K562 (cell line): Measurements from ENCODE around the gene MCL1. TPM values are rescaled to one million over a fixed set of nuclear protein-coding genes. Genes with fewer than 3 reads are reported as not detected.

Experiments
- ATAC-seq: fragments of 200-7000 bp; cut with Tn5 transposase; 3 replicates; pipeline ENCODE4 v1.9.1; 2020; ENCODE audit warnings: moderate library complexity
- BruUV-seq: library from RNA; stranded (reverse); fragments of 400-500 nt; replicated peaks from 2 replicates; lab custom pipeline; 2021; lab: Mats Ljungman, UMichigan
- CTCF ChIA-PET: fragments of 300-600 bp; formaldehyde crosslinking; extraction: SDS; loops from one replicate; lab custom pipeline; 2021; ENCODE audit warnings: low intra/inter-chr PET ratio; lab: Yijun Ruan, JAX
- POLR2A ChIA-PET: fragments of 300-600, 350-650 bp; sonication (Branson Sonifier 250); formaldehyde crosslinking; extraction: SDS; loops from one replicate; lab custom pipeline; 2021; ENCODE audit warnings: antibody characterized with exemption, inconsistent platforms; lab: Yijun Ruan, JAX
- DNase-seq, 4 experiments: peaks; one replicate each; pipeline versions ENCODE4 v3.0.0 to v3.0.0-alpha.2; 2011 to 2018; ENCODE audit warnings: low spot score in 3 of 4, mixed read lengths in 3 of 4; ENCODE audit errors: extremely low read depth in 1 of 4
- FAIRE-seq: peaks from 2 replicates; lab custom pipeline; 2011; peaks lifted over from hg19 to GRCh38; lab: Jason Lieb, UNC
- H2AFZ ChIP-seq: 2 replicates; pipeline ENCODE4 v1.6.0; 2011; ENCODE audit warnings: low read depth, low read length, control low read depth, inconsistent platforms
- H3K27ac ChIP-seq: fragments of 200-600 bp; 3 replicates; pipeline ENCODE4 v1.8.0; 2011; ENCODE audit warnings: low read depth, mild to moderate bottlenecking, control low read depth, inconsistent platforms, low read length, moderate library complexity, mixed read lengths; ENCODE audit errors: extremely low read depth
- H3K27me3 ChIP-seq, 2 experiments: fragments of 300-600 bp in 1 of 2; 2 replicates in 1 of 2; 3 replicates in 1 of 2; pipeline versions ENCODE4 v1.6.0 to v1.8.0; 2011; ENCODE audit warnings: inconsistent platforms in 2 of 2, low read length in 2 of 2, mild to moderate bottlenecking in 1 of 2, mixed read lengths in 1 of 2, moderate library complexity in 1 of 2; ENCODE audit not compliant: control insufficient read depth in 2 of 2, insufficient read depth in 2 of 2
- H3K36me3 ChIP-seq: fragments of 300-600 bp; 3 replicates; pipeline ENCODE4 v1.8.0; 2011; ENCODE audit warnings: mild to moderate bottlenecking, low read length, inconsistent platforms; ENCODE audit not compliant: control insufficient read depth, insufficient read depth
- H3K4me1 ChIP-seq, 2 experiments: fragments of 200-600 bp in 1 of 2; replicated peaks in 1 of 2; 2 replicates in 1 of 2; 3 replicates in 1 of 2; pipeline versions ENCODE4 v1.5.1 to v1.8.0; 2011; ENCODE audit warnings: inconsistent platforms in 2 of 2, low read length in 2 of 2, mild to moderate bottlenecking in 1 of 2, mixed read lengths in 1 of 2, moderate library complexity in 1 of 2; ENCODE audit not compliant: control insufficient read depth in 2 of 2, insufficient read depth in 2 of 2
- H3K4me2 ChIP-seq: 2 replicates; pipeline ENCODE4 v1.6.1; 2011; ENCODE audit warnings: low read length, control low read depth, inconsistent platforms, mixed read lengths; ENCODE audit not compliant: insufficient read depth
- H3K4me3 ChIP-seq: fragments of 200-600 bp; sonication (generic), shearing (Covaris generic); 2 replicates; pipeline ENCODE4 v1.5.1; 2016; ENCODE audit warnings: control low read depth, inconsistent platforms
- H3K79me2 ChIP-seq: fragments of 200-600 bp; 3 replicates; pipeline ENCODE4 v1.8.0; 2011; ENCODE audit warnings: low read length, inconsistent platforms; ENCODE audit not compliant: control insufficient read depth, insufficient read depth
- H3K9ac ChIP-seq, 2 experiments: 2 replicates each; pipeline versions ENCODE4 v1.6.0 to v1.6.1; 2011; ENCODE audit warnings: low read depth in 2 of 2, low read length in 2 of 2, control low read depth in 1 of 2, inconsistent platforms in 1 of 2, mild to moderate bottlenecking in 1 of 2, mixed read lengths in 1 of 2; ENCODE audit not compliant: insufficient read depth in 1 of 2
- H3K9me1 ChIP-seq: one replicate; pipeline ENCODE4 v1.6.0; 2011; ENCODE audit warnings: inconsistent platforms, mild to moderate bottlenecking, low read length, moderate library complexity; ENCODE audit not compliant: control insufficient read depth, insufficient read depth
- H3K9me3 ChIP-seq: replicated peaks from 2 replicates; pipeline ENCODE4 v1.5.1; 2011; ENCODE audit warnings: low read depth, low read length, inconsistent platforms; ENCODE audit not compliant: control insufficient read depth, insufficient read depth
- H4K20me1 ChIP-seq: replicated peaks from 2 replicates; pipeline ENCODE4 v1.6.1; 2011; ENCODE audit warnings: low read length, inconsistent platforms, mixed read lengths; ENCODE audit not compliant: control insufficient read depth, insufficient read depth
- CHD1 ChIP-seq: fragments of 200-600 bp; sonication (generic); IDR thresholded peaks from one replicate; pipeline ENCODE4 v1.6.1; 2012; ENCODE audit warnings: mild to moderate bottlenecking, moderate library complexity, low read length, inconsistent platforms
- ETV1 ChIP-seq: fragments of 450-650 bp; conservative IDR thresholded peaks from 2 replicates; pipeline ENCODE4 v1.6.1; 2016; ENCODE audit warnings: missing genetic modification characterization, control low read depth, low read depth, missing compliant biosample characterization
- GATA2 ChIP-seq: sonication (generic); formaldehyde crosslinking; IDR thresholded peaks from 2 replicates; pipeline ENCODE4 v1.4.0; 2020; ENCODE audit warnings: mild to moderate bottlenecking, missing genetic modification reagents
- RBM17 ChIP-seq: fragments of 200-400 bp; formaldehyde crosslinking; IDR thresholded peaks from 2 replicates; pipeline ENCODE4 v1.6.1; 2017; ENCODE audit warnings: low read depth, mild to moderate bottlenecking, low read length, borderline replicate concordance
- TCF7L2 ChIP-seq: fragments of 150-350 bp; IDR thresholded peaks from 2 replicates; pipeline ENCODE4 v1.6.1; 2016; ENCODE audit warnings: low read depth, mild to moderate bottlenecking, low read length, moderate library complexity
- ZFPM2 ChIP-seq: fragments of 250-450 bp; sonication (Bioruptor Pico); IDR thresholded peaks from 2 replicates; pipeline ENCODE4 v1.5.1; 2022; ENCODE audit warnings: mild to moderate bottlenecking
- ZNF282 ChIP-seq: sonication (generic); formaldehyde crosslinking; IDR thresholded peaks from 2 replicates; pipeline ENCODE4 v1.8.1; 2023; ENCODE audit warnings: missing genetic modification reagents
- ZNF551 ChIP-seq: fragments of 250-450 bp; sonication (Bioruptor Pico); IDR thresholded peaks from 2 replicates; pipeline ENCODE4 v1.5.0; 2021; ENCODE audit warnings: mild to moderate bottlenecking, moderate library complexity
- ZNF584 ChIP-seq: fragments of 200-800 bp; sonication (Bioruptor generic); IDR thresholded peaks from 2 replicates; pipeline ENCODE4 v1.6.1; 2016; ENCODE audit warnings: low read depth, mild to moderate bottlenecking, missing genetic modification characterization, missing compliant biosample characterization
- ZSCAN29 ChIP-seq: fragments of 450-650 bp; IDR thresholded peaks from 2 replicates; pipeline ENCODE4 v1.6.1; 2017
- WGBS: fragments of 100-300 bp; shearing (Covaris generic); methylation state at CpG from one replicate; pipeline ENCODE4 v1.1.6; 2016; ENCODE audit warnings: low coverage, mixed read lengths; ENCODE audit not compliant: insufficient coverage; ENCODE audit errors: missing lambda C conversion rate; 5-methylcytosine and 5-hydroxymethylcytosine counted together
- in situ Hi-C: fragments of 300-500 bp; cut with MboI; formaldehyde crosslinking; loops from 4 replicates; pipeline ENCODE4 v1.15.0; 2018; ENCODE audit warnings: inconsistent platforms, mixed read lengths
- intact Hi-C: fragments of 100-400 bp; cut with micrococcal nuclease; formaldehyde crosslinking; loops from 2 replicates; pipeline ENCODE4 v1.14.2; 2022
- polyA plus RNA-seq, 8 experiments: library from polyadenylated mRNA; depleted of rRNA in 4 of 8; stranded (reverse) in 5 of 8; unstranded in 3 of 8; fragments of >200 nt; fragmentation: Nextera tagmentation in 2 of 8; fragmentation: Illumina TruSeq in 1 of 8; extraction: Ambion mirVana in 2 of 8; extraction: Trizol in 1 of 8; gene quantifications; 2 replicates each; pipeline versions ENCODE4 v1.2.1 to v1.2.3, GENCODE V29; 2011 to 2014; ENCODE audit warnings: inconsistent platforms in 1 of 8, missing spikeins in 1 of 8
- total RNA-seq, 7 experiments: library from RNA; depleted of rRNA in 6 of 7; stranded (reverse); fragments of >200 nt in 6 of 7; fragmentation: Illumina TruSeq in 2 of 7; extraction: Trizol in 2 of 7; gene quantifications; 2 replicates each; pipeline versions ENCODE4 v1.2.1 to v1.2.3, GENCODE V29; 2011 to 2021; ENCODE audit warnings: low replicate concordance in 1 of 7
- TF ChIP-seq, protein P1 (sequence below): fragments of 450-650 bp; IDR thresholded peaks from 2 replicates; pipeline ENCODE4 v1.6.1; 2016; ENCODE audit warnings: low read depth
- TF ChIP-seq, protein P2 (sequence below), 3 experiments: fragments of 200-800 bp in 1 of 3; sonication (Bioruptor generic) in 1 of 3; sonication (generic) in 1 of 3; formaldehyde crosslinking in 1 of 3; IDR thresholded peaks; 2 replicates each; pipeline versions ENCODE4 v1.6.1 to v1.8.0; 2016 to 2022; ENCODE audit warnings: mild to moderate bottlenecking in 2 of 3, missing compliant biosample characterization in 2 of 3, missing genetic modification characterization in 2 of 3, missing genetic modification reagents in 1 of 3

MCL1 gene
- total and polyA plus RNA-seq, 9 of the 15 experiments (the other 6 are each of a cell fraction or from before 2014, with no cell fraction given), result 27.1 to 224 (median 138) TPM

DNA sequence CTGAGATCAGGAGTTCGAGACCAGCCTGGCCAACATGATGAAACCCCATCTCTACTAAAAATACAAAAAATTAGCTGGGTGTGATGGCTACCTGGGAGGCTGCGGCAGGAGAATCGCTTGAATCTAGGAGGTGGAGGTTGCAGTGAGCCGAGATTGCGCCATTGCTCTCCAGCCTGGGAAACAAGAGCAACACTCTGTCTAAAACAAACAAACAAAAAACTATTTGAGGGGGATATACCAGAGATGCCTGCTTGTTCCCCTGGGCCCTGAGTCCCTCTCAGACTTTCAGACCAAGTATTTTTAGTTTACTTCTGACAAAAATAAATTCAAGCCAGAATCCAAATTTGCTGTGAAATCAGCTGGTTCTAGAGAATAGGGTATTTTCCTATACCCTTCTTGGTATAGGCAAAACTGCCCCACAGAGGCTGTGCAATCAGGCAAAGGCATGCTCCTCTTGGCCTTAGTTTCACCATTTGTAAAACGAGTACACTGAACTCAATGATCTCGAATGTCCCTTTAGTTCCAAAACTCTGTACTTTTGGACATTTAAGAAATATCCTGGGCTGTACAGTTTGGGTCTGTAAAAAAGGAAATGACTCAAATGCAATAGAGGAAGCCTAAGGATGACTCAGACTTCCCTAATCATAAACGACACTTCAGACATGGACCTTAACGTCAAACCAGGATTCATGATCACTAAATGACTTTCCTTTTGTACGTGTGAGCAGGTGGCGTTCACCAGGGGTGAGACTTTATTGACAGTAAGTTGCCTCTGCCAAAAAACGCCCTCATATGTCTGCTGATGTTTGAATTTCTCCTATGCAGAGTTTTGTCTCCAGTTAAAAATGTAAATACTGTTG is 33.9 kb upstream of the MCL1 start:
- WGBS, result 35% methylated on average over 12 of the region's 12 CpGs
- H3K4me3 ChIP-seq, result no peak overlapping the region
- in situ Hi-C loops (no loop called here), intact Hi-C loops (loop anchor here (10.0 kb wide), 1 partner anchor 362 kb away; the partner anchor contains the start of gene CERS2)
- no peaks in the 10 kb centered on the region for H3K27me3 ChIP-seq
- BruUV-seq, result TSS peak; percentile 26
- peak; percentile 26 to 87 (median 49) for DNase-seq
- peak overlapping the region in 1 of 2 experiments; percentile 69; a peak in 2 of 4 replicates for H3K9ac ChIP-seq
- H3K9me1 ChIP-seq, result no peaks in the 10 kb centered on the region
- peak overlapping the region; percentile 94 for H3K27ac ChIP-seq
- H3K9me3 ChIP-seq, result no peaks in the 10 kb centered on the region
- ATAC-seq, result peak; percentile 79
- H3K79me2 ChIP-seq, result peaks cover 16% of the 10 kb centered on the region; the same call in 2 of the 3 replicates
- ChIA-PET CTCF (no interaction called here), POLR2A (interaction anchor here (0.8 to 3.1 kb wide), 5 partner anchors 8 to 43 kb away, joined by 3 to 22 read pairs (median 7); partner anchors contain the start of genes ENSA and MCL1)
- peak overlapping the region; percentile 56; the same call in 1 of the 2 replicates for H3K4me2 ChIP-seq
- H2AFZ ChIP-seq, result no peak overlapping the region; the same call in 1 of the 2 replicates
- H3K4me1 ChIP-seq, result peaks cover 26 to 44% of the 10 kb centered on the region in 2 experiments
- no peaks in the 10 kb centered on the region for H4K20me1 ChIP-seq
- peaks cover 41% of the 10 kb centered on the region for H3K36me3 ChIP-seq
- peak; percentile 96 for FAIRE-seq
- TF ChIP-seq TCF7L2 (no peak), GATA2 (CRISPR knock-in tag) (no peak), RBM17 (no peak), ZNF584 (peak; percentile 95), ETV1 (tag) (peak; percentile 85), ZNF551 (no peak), ZFPM2 (no peak), ZSCAN29 (no peak), ZNF282 (CRISPR knock-in tag) (no peak), CHD1 (no peak)
- TF ChIP-seq, protein P1, sequence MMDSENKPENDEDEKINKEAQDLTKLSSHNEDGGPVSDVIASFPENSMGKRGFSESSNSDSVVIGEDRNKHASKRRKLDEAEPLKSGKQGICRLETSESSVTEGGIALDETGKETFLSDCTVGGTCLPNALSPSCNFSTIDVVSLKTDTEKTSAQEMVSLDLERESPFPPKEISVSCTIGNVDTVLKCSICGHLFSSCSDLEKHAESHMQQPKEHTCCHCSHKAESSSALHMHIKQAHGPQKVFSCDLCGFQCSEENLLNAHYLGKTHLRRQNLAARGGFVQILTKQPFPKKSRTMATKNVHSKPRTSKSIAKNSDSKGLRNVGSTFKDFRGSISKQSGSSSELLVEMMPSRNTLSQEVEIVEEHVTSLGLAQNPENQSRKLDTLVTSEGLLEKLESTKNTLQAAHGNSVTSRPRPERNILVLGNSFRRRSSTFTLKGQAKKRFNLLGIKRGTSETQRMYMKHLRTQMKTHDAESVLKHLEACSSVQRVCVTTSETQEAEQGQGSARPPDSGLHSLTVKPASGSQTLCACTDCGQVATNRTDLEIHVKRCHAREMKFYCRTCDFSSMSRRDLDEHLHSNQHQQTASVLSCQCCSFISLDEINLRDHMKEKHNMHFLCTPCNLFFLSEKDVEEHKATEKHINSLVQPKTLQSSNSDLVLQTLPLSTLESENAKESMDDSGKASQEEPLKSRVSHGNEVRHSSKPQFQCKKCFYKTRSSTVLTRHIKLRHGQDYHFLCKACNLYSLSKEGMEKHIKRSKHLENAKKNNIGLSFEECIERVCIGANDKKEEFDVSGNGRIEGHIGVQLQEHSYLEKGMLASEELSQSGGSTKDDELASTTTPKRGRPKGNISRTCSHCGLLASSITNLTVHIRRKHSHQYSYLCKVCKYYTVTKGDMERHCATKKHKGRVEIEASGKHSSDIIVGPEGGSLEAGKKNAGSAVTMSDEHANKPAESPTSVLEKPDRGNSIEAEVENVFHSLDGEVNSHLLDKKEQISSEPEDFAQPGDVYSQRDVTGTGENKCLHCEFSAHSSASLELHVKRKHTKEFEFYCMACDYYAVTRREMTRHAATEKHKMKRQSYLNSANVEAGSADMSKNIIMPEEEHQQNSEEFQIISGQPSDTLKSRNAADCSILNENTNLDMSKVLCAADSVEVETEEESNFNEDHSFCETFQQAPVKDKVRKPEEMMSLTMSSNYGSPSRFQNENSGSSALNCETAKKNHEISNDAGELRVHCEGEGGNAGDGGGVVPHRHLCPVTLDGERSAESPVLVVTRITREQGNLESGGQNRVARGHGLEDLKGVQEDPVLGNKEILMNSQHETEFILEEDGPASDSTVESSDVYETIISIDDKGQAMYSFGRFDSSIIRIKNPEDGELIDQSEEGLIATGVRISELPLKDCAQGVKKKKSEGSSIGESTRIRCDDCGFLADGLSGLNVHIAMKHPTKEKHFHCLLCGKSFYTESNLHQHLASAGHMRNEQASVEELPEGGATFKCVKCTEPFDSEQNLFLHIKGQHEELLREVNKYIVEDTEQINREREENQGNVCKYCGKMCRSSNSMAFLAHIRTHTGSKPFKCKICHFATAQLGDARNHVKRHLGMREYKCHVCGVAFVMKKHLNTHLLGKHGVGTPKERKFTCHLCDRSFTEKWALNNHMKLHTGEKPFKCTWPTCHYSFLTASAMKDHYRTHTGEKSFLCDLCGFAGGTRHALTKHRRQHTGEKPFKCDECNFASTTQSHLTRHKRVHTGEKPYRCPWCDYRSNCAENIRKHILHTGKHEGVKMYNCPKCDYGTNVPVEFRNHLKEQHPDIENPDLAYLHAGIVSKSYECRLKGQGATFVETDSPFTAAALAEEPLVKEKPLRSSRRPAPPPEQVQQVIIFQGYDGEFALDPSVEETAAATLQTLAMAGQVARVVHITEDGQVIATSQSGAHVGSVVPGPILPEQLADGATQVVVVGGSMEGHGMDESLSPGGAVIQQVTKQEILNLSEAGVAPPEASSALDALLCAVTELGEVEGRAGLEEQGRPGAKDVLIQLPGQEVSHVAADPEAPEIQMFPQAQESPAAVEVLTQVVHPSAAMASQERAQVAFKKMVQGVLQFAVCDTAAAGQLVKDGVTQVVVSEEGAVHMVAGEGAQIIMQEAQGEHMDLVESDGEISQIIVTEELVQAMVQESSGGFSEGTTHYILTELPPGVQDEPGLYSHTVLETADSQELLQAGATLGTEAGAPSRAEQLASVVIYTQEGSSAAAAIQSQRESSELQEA, result no peak
- TF ChIP-seq, protein P2, sequence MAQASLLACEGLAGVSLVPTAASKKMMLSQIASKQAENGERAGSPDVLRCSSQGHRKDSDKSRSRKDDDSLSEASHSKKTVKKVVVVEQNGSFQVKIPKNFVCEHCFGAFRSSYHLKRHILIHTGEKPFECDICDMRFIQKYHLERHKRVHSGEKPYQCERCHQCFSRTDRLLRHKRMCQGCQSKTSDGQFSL (CRISPR knock-in tag; IDR thresholded peaks at IDR 0.05), result no peak
- TF ChIP-seq, protein P2 (tag; IDR thresholded peaks at IDR 0.05), result no peak
